PC-9 (cell line): Measurements from ENCODE around the gene NDE1. TPM values are rescaled to one million over a fixed set of nuclear protein-coding genes. Genes with fewer than 3 reads are reported as not detected.

ENCODE experiments used
- BruUV-seq: library from RNA; stranded (reverse); fragments of 400-500 nt; replicated peaks from 2 replicates; lab custom pipeline; 2021; lab: Mats Ljungman, UMichigan
- CTCF ChIA-PET: fragments of 300-600 bp; sonication (Branson Sonifier 250); formaldehyde crosslinking; loops from one replicate; lab custom pipeline; 2022; ENCODE audit warnings: antibody characterized with exemption; lab: Charles Lee
- POLR2A ChIA-PET: fragments of 300-600 bp; sonication (Branson Sonifier 250); formaldehyde crosslinking; loops from one replicate; lab custom pipeline; 2022; ENCODE audit warnings: antibody characterized with exemption; ENCODE audit not compliant: unreplicated experiment; lab: Charles Lee
- DNase-seq, 2 experiments: peaks; one replicate each; pipeline versions ENCODE4 v3.0.0 to v3.0.0-alpha.2; 2015 to 2022; ENCODE audit warnings: mixed read lengths in 1 of 2
- H2AFZ ChIP-seq: fragments of 200-600 bp; sonication (generic); 2 replicates; pipeline ENCODE4 v1.8.1; 2017; ENCODE audit warnings: antibody characterized with exemption
- H3F3A ChIP-seq: fragments of 200-600 bp; sonication (generic); 2 replicates; pipeline ENCODE4 v1.8.1; 2017; ENCODE audit warnings: antibody characterized with exemption, mild to moderate bottlenecking, low read depth; ENCODE audit not compliant: insufficient read depth
- H3K27ac ChIP-seq: fragments of 200-600 bp; sonication (generic); 2 replicates; pipeline ENCODE4 v1.6.1; 2016; ENCODE audit warnings: mixed run types
- H3K27me3 ChIP-seq: fragments of 200-600 bp; sonication (generic); 2 replicates; pipeline ENCODE4 v1.6.1; 2016; ENCODE audit warnings: low read depth, mixed run types; ENCODE audit not compliant: insufficient read depth
- H3K36me3 ChIP-seq: fragments of 200-600 bp; sonication (generic); 2 replicates; pipeline ENCODE4 v1.6.1; 2016; ENCODE audit warnings: low read depth, mixed run types
- H3K4me1 ChIP-seq: fragments of 200-600 bp; sonication (generic); replicated peaks from 2 replicates; pipeline ENCODE4 v1.6.1; 2016; ENCODE audit warnings: mixed run types; ENCODE audit not compliant: insufficient read depth
- H3K4me2 ChIP-seq: fragments of 200-600 bp; sonication (generic); 2 replicates; pipeline ENCODE4 v1.6.1; 2017; ENCODE audit warnings: mixed run types
- H3K4me3 ChIP-seq: fragments of 200-600 bp; sonication (generic); 2 replicates; pipeline ENCODE4 v1.6.1; 2016; ENCODE audit warnings: mixed run types
- H3K79me2 ChIP-seq: fragments of 200-600 bp; sonication (generic); 2 replicates; pipeline ENCODE4 v1.6.1; 2017; ENCODE audit warnings: low read depth, mixed run types
- H3K9me2 ChIP-seq: fragments of 200-600 bp; sonication (generic); 2 replicates; pipeline ENCODE4 v1.8.1; 2017; ENCODE audit warnings: mild to moderate bottlenecking; ENCODE audit not compliant: insufficient read depth
- H3K9me3 ChIP-seq: fragments of 200-600 bp; sonication (generic); 2 replicates; pipeline ENCODE4 v1.8.1; 2016; ENCODE audit warnings: low read depth; ENCODE audit not compliant: insufficient read depth
- H4K20me1 ChIP-seq: fragments of 200-600 bp; sonication (generic); 2 replicates; pipeline ENCODE4 v1.8.1; 2017; ENCODE audit not compliant: insufficient read depth
- CTCF ChIP-seq: fragments of 200-600 bp; sonication (generic); conservative IDR thresholded peaks from 2 replicates; pipeline ENCODE4 v1.6.1; 2017; ENCODE audit warnings: mixed run types, antibody characterized with exemption, mild to moderate bottlenecking, moderate library complexity
- EZH2 ChIP-seq: fragments of 200-600 bp; sonication (generic); IDR thresholded peaks from 2 replicates; pipeline ENCODE4 v1.8.0; 2017; ENCODE audit warnings: antibody characterized with exemption, low read depth
- intact Hi-C: fragments of 100-400 bp; cut with micrococcal nuclease; formaldehyde crosslinking; loops from one replicate; pipeline ENCODE4 v1.10.0; 2022; ENCODE audit not compliant: unreplicated experiment
- total RNA-seq: library from RNA; stranded (reverse); gene quantifications from 2 replicates; pipeline ENCODE4 v1.2.3, GENCODE V29; 2021

Gene NDE1
- total RNA-seq, 1 experiment from 2014 or later = 119 TPM

DNA sequence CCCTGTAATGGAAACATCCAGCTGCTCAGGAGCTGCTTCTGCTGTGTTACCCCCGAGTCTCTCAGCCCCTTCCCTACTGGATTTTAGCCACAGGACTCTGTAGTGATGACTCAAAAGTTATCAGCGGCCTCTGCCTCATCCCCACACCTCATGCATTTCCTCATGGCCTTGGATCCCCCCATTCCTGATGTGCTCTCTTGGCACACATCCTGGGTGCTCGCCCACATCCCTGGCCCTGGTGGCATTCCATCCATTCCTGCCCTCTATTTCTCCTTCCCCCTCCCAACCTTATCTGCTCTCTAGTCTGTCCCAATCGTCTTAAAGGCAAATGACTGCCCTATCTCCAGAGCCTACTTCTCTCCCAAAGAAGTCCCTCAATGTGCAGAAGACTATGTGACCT lies 31.7 kb upstream of the NDE1 start:
- Histone ChIP-seq H3K4me2 (no peak overlapping the region), H3K9me3 (no peaks in the 10 kb centered on the region), H4K20me1 (no peaks in the 10 kb centered on the region), H3K79me2 (no peaks in the 10 kb centered on the region), H3K4me3 (no peak overlapping the region), H3K9me2 (no peaks in the 10 kb centered on the region), H3K36me3 (peaks cover 46% of the 10 kb centered on the region), H2AFZ (no peak overlapping the region), H3K27ac (no peak overlapping the region), H3K27me3 (no peaks in the 10 kb centered on the region), H3K4me1 (peaks cover 6% of the 10 kb centered on the region), H3F3A (peaks cover 30% of the 10 kb centered on the region)
- DNase-seq = peak in 1 of 2 experiments; percentile 37
- CTCF ChIA-PET = no interaction called here
- POLR2A ChIA-PET = no interaction called here
- intact Hi-C loops = no loop called here
- TF ChIP-seq EZH2 (no peak), CTCF (no peak)
- BruUV-seq = no TSS peak

DNA sequence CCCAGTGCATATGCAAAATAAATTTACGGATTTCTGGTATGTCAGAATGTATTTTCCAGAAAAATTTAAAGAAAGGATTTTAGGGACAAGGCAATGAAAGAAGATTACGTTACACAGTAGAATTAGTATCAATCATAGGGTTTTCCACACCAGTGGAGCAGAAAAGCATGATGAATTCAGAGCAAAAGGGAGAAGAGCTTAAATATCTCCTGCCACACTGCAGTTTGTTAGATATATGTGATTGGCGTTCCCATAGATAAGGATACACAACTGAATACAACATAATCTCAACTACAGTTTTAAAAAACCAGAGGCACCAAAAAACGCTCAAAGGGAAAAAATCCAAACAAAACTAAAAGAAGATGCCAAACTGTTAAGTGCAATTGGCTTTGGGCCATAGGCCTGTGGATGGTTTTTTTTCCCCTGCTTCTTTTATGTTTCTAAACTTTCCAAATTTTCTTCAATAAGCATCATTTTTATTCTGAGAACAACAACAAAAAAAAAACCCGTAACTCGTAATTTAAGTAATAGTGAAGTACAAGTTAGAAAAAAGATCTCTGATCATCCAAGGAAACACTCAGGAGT lies 29.3 kb upstream of the NDE1 start:
- ChIA-PET POLR2A (no interaction called here), CTCF (no interaction called here)
- H4K20me1 ChIP-seq = no peaks in the 10 kb centered on the region
- no peaks in the 10 kb centered on the region for H3K9me2 ChIP-seq
- no peak for DNase-seq
- no TSS peak for BruUV-seq
- no peaks in the 10 kb centered on the region for H3K27me3 ChIP-seq
- peaks cover 43% of the 10 kb centered on the region for H3K36me3 ChIP-seq
- H3K27ac ChIP-seq = no peak overlapping the region
- intact Hi-C loops = no loop called here
- no peaks in the 10 kb centered on the region for H3K4me1 ChIP-seq
- no peaks in the 10 kb centered on the region for H3K79me2 ChIP-seq
- no peak overlapping the region for H2AFZ ChIP-seq
- peaks cover 10% of the 10 kb centered on the region; the same call in 1 of the 2 replicates for H3F3A ChIP-seq
- TF ChIP-seq EZH2 (no peak), CTCF (no peak)
- no peak overlapping the region for H3K4me2 ChIP-seq
- no peak overlapping the region for H3K4me3 ChIP-seq
- no peaks in the 10 kb centered on the region for H3K9me3 ChIP-seq

DNA sequence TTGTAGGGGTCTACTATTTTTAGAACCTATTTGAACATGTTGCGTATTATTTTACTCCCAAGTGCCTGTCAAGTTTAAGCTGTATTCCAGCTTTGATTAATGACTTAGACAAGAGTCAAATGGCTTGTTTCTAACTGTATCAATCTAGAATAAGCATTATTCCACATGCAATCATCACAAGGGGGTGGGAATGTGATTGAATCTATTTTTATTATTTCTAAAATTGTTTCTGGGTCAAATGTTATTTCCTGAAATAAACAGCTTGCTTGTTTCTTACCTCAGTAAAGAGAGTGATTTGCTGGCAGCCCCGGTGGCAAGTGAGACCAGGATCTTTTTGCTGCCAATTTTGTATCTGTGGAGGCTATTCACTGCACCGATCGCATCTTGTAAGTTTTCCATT lies 28.6 kb upstream of the NDE1 start:
- H3K4me3 ChIP-seq = no peak overlapping the region
- no TSS peak for BruUV-seq
- H3K9me2 ChIP-seq = no peaks in the 10 kb centered on the region
- no peak for TF ChIP-seq CTCF
- no peak for TF ChIP-seq EZH2
- no peak overlapping the region for H2AFZ ChIP-seq
- no peaks in the 10 kb centered on the region for H3K4me1 ChIP-seq
- no peak for DNase-seq
- H4K20me1 ChIP-seq = no peaks in the 10 kb centered on the region
- H3F3A ChIP-seq = peaks cover 7% of the 10 kb centered on the region; the same call in 1 of the 2 replicates
- no peaks in the 10 kb centered on the region for H3K9me3 ChIP-seq
- H3K36me3 ChIP-seq = peaks cover 36% of the 10 kb centered on the region
- H3K4me2 ChIP-seq = no peak overlapping the region
- no peak overlapping the region for H3K27ac ChIP-seq
- POLR2A ChIA-PET = no interaction called here
- H3K27me3 ChIP-seq = no peaks in the 10 kb centered on the region
- intact Hi-C loops = no loop called here
- no peaks in the 10 kb centered on the region for H3K79me2 ChIP-seq
- CTCF ChIA-PET = no interaction called here
